Hair follicular keratinocyte (primary cell): ENCODE results near the gene CNDP2. TPM values are rescaled to one million over a fixed set of nuclear protein-coding genes. Genes with fewer than 3 reads are reported as not detected.

Experiments used
- total RNA-seq: library from RNA; depleted of rRNA; stranded (reverse); fragments of >200 nt; gene quantifications from 2 replicates; pipeline ENCODE4 v1.2.3, GENCODE V29; 2015

CNDP2 gene
- total RNA-seq = 73.9 and 135 TPM in 2 replicates

DNA sequence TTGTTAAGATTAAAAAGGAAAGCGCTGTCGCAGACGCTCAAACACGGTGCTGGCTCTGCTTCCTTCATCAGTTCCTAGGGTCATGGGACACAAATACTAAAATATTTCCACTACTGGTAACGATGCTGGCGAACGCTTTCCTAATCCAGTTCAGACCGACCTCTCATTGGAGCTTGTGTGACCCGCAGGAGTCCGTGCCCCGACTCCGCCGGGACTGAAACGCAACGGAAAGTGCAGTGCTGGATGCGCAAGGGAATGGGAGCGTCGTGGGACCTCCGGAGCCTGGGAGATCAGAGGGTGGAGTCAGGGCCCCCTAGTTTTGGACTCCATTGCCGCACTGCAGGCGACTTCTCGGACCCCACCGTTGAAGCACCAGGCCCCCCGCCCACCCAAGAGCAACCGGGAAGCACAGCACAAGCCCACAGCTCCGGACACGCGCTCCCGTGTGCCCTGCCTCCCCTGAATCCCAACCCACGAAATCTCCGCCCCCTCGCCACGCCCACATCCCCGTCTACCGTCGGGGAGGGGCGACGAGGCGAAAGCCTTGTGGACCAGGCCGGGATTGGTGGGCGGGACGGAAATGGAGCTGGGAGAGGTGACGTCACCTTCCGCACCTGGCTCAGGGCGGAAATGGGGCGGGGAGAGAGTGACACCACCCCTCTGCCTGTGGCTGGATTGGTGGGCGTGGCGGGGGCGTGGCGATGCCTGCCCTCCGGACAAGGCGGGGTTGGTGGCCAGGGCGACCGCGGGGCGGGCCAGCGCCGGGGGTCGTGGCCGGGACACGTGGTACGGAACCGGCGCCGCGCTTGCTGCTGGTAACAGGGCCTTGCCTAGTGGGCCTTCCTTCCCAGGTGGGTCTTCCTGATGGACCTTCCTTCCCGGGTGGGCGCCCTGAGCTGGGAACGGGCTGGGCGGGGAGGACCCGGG is at the start of gene CNDP2:
Gene CNDP2 (plus strand): TSS at position 783 of the 927 bp plus-strand sequence. CDS start 3,611 bp downstream, outside the sequence.

DNA sequence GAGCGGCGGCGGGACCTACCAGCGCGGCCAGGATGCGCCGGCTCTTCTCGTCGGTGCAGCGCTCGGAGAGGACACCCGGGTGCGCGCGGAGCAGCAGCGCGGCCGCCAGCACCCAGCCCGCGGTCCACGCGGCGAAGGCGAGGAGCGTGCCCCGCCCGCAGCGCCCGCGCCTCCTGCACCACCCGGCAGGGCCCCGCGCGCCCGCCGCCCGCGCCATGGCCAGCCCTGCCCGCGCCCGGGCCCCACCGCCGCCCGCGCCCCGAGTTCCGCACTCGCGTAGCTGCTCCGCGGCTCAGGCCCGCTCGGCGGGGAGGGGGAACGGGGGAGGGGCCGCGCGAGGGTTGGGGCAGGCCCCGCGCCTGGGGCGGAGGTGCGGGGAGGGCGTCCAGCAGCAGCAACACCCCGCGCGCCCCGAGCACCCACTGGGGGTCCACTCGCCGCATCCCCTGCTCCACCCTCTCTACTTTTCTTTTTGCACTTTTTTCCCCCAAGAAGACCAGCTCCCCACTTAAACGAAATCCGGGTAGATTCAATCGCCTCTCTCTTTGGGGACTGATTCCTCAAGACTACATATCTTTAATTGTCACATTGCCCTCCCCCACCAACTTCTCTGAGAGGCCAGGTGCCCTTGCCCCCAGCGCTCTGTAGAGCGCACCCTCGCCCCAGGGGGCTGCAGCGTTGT is 39.0 kb upstream of the CNDP2 start, which contains the start of gene DIPK1C:
Gene DIPK1C (minus strand): TSS at position 266 of the 682 bp plus-strand sequence. CDS start 49 bp downstream, at position 217.

DNA sequence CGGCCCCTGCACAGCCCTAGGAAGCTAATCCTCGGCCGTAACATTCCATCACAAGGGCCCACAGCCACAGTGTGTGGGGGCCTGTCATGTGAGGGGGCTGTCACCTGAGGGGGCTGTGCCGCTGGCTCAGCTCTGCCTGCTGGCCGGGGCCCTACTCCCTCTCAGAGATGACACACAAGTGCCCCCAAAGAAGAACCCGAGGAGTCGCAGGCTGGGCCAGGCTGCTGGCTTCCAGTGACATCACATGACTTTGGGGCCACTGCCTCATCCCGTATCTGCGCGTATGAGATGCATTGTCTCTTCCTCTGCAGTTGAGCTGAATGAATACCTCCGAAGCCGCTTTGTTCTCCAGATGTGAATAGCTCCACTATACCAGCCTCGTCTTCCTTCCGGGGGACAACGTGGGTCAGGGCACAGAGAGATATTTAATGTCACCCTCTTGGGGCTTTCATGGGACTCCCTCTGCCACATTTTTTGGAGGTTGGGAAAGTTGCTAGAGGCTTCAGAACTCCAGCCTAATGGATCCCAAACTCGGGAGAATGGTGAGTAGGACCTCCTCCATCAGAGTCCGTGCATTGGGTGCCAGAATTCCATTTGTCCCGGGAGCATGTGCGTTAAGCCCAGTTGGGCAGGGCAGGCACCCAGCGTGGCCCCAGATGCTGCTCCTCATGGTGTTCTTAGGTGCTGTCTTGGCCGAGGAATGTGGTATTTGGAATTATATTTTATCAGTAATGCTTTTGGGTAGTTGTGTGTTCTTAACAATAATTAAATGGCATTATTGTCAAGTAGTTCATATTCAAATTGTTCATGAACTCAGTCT is 38.2 kb downstream of the CNDP2 start, which contains the start of gene CNDP1:
Gene CNDP1 (plus strand): TSS at position 351 of the 820 bp plus-strand sequence. CDS start 168 bp downstream, at position 519.

Other genes with a start within 250 kb of the CNDP2 start
- gene CYB5A, start 204.4 kb upstream of the CNDP2 start, total RNA-seq = 32.6 and 59.1 TPM in 2 replicates
- not detected in 2 replicates for gene C18orf63, start 180.5 kb upstream of the CNDP2 start, total RNA-seq
- not detected in 2 replicates for gene DIPK1C, start 39.1 kb upstream of the CNDP2 start, total RNA-seq
- not detected in 2 replicates for gene CNDP1, start 38.1 kb downstream of the CNDP2 start, total RNA-seq
- 3.5 and 4.2 TPM in 2 replicates for gene ZNF407, start 101.5 kb downstream of the CNDP2 start, total RNA-seq